Left forelimb (tissue), 1 donor: ENCODE data around the gene SYNDIG1L.
"Not testable (repeated sequence)": the region's sequence is repeated elsewhere in the genome, so short reads cannot be mapped to it uniquely, and the experiment has no call there.

Source experiments
- DNase-seq: peaks from one replicate; pipeline ENCODE4 v3.0.0-alpha.2; 2018; ENCODE audit warnings: low spot score

SYNDIG1L gene

GRCh38 chr14:74402401-74403251, 23.4 kb downstream of the SYNDIG1L start:
- peak; percentile 53 for DNase-seq

- peak; percentile 64 for DNase-seq
Measured at GRCh38 chr14:74401504-74402241, 24.3 kb downstream of the SYNDIG1L start.

- DNase-seq: no peak
Measured at GRCh38 chr14:74400919-74401503, 25.0 kb downstream of the SYNDIG1L start.

GRCh38 chr14:74400031-74400685, 25.9 kb downstream of the SYNDIG1L start:
- DNase-seq: peak; percentile 52

- no peak for DNase-seq
Measured at GRCh38 chr14:74395094-74395493, 30.9 kb downstream of the SYNDIG1L start.

GRCh38 chr14:74394549-74394948, 31.5 kb downstream of the SYNDIG1L start:
- no peak for DNase-seq

GRCh38 chr14:74392616-74393570, 33.1 kb downstream of the SYNDIG1L start:
- no peak for DNase-seq

GRCh38 chr14:74391479-74391878, 34.5 kb downstream of the SYNDIG1L start:
- no peak for DNase-seq

- DNase-seq: not testable (repeated sequence)
Measured at GRCh38 chr14:74390505-74390904, 35.5 kb downstream of the SYNDIG1L start.

GRCh38 chr14:74389980-74390379, 36.0 kb downstream of the SYNDIG1L start:
- DNase-seq: no peak

GRCh38 chr14:74382231-74382630, 43.8 kb downstream of the SYNDIG1L start:
- DNase-seq: no peak

- not testable (repeated sequence) for DNase-seq
Measured at GRCh38 chr14:74381571-74381970, 44.4 kb downstream of the SYNDIG1L start.

- no peak for DNase-seq
Measured at GRCh38 chr14:74380845-74381244, 45.2 kb downstream of the SYNDIG1L start.

GRCh38 chr14:74380172-74380571, 45.8 kb downstream of the SYNDIG1L start:
- DNase-seq: no peak

GRCh38 chr14:74377976-74378690, 47.9 kb downstream of the SYNDIG1L start:
- no peak for DNase-seq

- no peak for DNase-seq
Measured at GRCh38 chr14:74368441-74368840, 57.6 kb downstream of the SYNDIG1L start.

- DNase-seq: no peak
Measured at GRCh38 chr14:74368026-74368425, 58.0 kb downstream of the SYNDIG1L start.

GRCh38 chr14:74364271-74364880, 61.6 kb downstream of the SYNDIG1L start:
- DNase-seq: no peak

- peak; percentile 76 for DNase-seq
Measured at GRCh38 chr14:74362361-74362915, 63.6 kb downstream of the SYNDIG1L start.

- no peak for DNase-seq
Measured at GRCh38 chr14:74360163-74360562, 65.8 kb downstream of the SYNDIG1L start.
